HepG2 (cell line): Measurements from ENCODE around the gene ACACB. TPM values are rescaled to one million over a fixed set of nuclear protein-coding genes. Genes with fewer than 3 reads are reported as not detected.
A peak's percentile ranks its signal among the peaks of the same experiment; 100 is the strongest.

ENCODE experiments used
- ELF1 ChIP-seq: sonication (generic); formaldehyde crosslinking; IDR thresholded peaks from 2 replicates; pipeline ENCODE4 v1.4.0; 2020; ENCODE audit warnings: missing genetic modification reagents
- HNF4A ChIP-seq: sonication (generic); formaldehyde crosslinking; IDR thresholded peaks from 2 replicates; pipeline ENCODE4 v1.4.0; 2020; ENCODE audit warnings: missing genetic modification reagents
- HOXA9 ChIP-seq: sonication (generic); formaldehyde crosslinking; IDR thresholded peaks from 2 replicates; pipeline ENCODE4 v1.8.1; 2022; ENCODE audit warnings: missing genetic modification reagents, mild to moderate bottlenecking, moderate library complexity, borderline replicate concordance
- MBNL3 ChIP-seq: fragments of 250-450 bp; sonication (Bioruptor Pico); conservative IDR thresholded peaks from 2 replicates; pipeline ENCODE4 v1.8.0; 2022; ENCODE audit warnings: mild to moderate bottlenecking, inconsistent platforms
- MTF2 ChIP-seq: sonication (generic); formaldehyde crosslinking; IDR thresholded peaks from 2 replicates; pipeline ENCODE4 v1.5.0; 2020; ENCODE audit warnings: missing genetic modification reagents, borderline replicate concordance
- RAD21 ChIP-seq: fragments of 450-650 bp; formaldehyde crosslinking; IDR thresholded peaks from 2 replicates; pipeline ENCODE4 v1.5.0; 2020; ENCODE audit warnings: mild to moderate bottlenecking
- RORA ChIP-seq: sonication (generic); formaldehyde crosslinking; IDR thresholded peaks from 2 replicates; pipeline ENCODE4 v1.5.0; 2020; ENCODE audit warnings: mild to moderate bottlenecking, missing genetic modification reagents, moderate library complexity
- STAG1 ChIP-seq: sonication (generic); formaldehyde crosslinking; IDR thresholded peaks from 2 replicates; pipeline ENCODE4 v1.4.0; 2020; ENCODE audit warnings: missing genetic modification reagents
- TSC22D2 ChIP-seq: sonication (generic); formaldehyde crosslinking; IDR thresholded peaks from 2 replicates; pipeline ENCODE4 v1.5.1; 2020; ENCODE audit warnings: missing genetic modification reagents, mild to moderate bottlenecking, borderline replicate concordance
- ZBTB42 ChIP-seq: sonication (generic); formaldehyde crosslinking; IDR thresholded peaks from 2 replicates; pipeline ENCODE4 v1.5.0; 2020; ENCODE audit warnings: mild to moderate bottlenecking, missing genetic modification reagents
- ZNF263 ChIP-seq: sonication (generic); formaldehyde crosslinking; IDR thresholded peaks from 2 replicates; pipeline ENCODE4 v1.4.0; 2020; ENCODE audit warnings: missing genetic modification reagents
- ZSCAN20 ChIP-seq: sonication (generic); formaldehyde crosslinking; IDR thresholded peaks from 2 replicates; pipeline ENCODE4 v1.4.0; 2020; ENCODE audit warnings: missing genetic modification reagents, mild to moderate bottlenecking, borderline replicate concordance
- polyA plus RNA-seq, 8 experiments: library from polyadenylated mRNA; depleted of rRNA in 3 of 8; stranded (reverse) in 7 of 8; unstranded in 1 of 8; fragments of >200 nt; fragmentation: Illumina TruSeq in 4 of 8; extraction: Trizol in 4 of 8; gene quantifications; 2 replicates each; pipeline versions ENCODE4 v1.2.1 to v1.2.3, GENCODE V29; 2011 to 2016; ENCODE audit warnings: low read depth in 4 of 8, missing spikeins in 1 of 8, mixed read lengths in 1 of 8; ENCODE audit not compliant: insufficient read depth in 1 of 8
- total RNA-seq, 5 experiments: library from RNA; depleted of rRNA; stranded (reverse); fragments of >200 nt; fragmentation: Illumina TruSeq; extraction: Trizol; gene quantifications; 2 replicates each; pipeline ENCODE4 v1.2.3, GENCODE V29; 2016; ENCODE audit warnings: low read depth in 1 of 5
- TF ChIP-seq, protein P1 (sequence below): sonication (generic); formaldehyde crosslinking; IDR thresholded peaks from 2 replicates; pipeline ENCODE4 v1.4.0; 2020; ENCODE audit warnings: missing genetic modification reagents
- TF ChIP-seq, protein P2 (sequence below): sonication (generic); formaldehyde crosslinking; IDR thresholded peaks from 2 replicates; pipeline ENCODE4 v1.4.0; 2020; ENCODE audit warnings: missing genetic modification reagents

ACACB gene
- total and polyA plus RNA-seq, 2 of the 13 experiments (the other 11 are each of a cell fraction or from before 2014, with no cell fraction given) = 6.2 to 8.6 TPM

DNA sequence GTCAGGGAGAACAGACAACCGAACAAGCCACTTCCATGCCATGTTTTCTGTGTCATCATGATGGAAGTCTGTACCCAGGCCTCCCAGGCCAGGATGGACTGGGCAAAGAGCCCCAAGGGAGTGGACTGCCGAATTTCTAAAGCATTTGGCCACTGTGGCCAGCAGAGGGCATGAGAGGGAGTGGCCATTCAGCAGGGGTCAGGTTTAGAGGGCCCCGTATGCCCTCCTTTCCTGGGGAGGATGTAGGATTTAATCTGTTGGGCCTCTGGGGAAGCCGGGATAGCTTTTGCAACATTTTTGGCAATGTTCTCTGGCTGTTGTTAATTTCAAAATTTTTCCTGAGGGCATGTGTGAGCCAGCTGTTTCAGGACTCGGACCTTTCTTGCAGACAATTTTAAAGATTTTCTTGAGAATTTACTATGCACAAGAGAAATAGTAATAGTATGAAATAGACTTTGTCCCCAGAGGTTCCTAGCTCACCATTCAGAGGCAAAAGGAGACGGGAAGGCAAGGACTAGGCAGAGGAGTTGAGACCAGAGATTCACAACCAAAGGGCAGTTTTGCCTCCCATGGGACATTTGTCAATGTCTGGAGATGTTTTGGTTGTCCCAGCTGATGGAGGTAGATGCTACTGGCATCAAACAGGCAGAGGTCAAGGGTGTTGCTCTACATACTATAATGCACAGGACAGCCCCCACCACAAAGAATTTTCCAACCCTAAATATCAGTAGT is 18.0 kb downstream of the ACACB start (continued):
- TF ChIP-seq RORA (CRISPR knock-in tag) (no peak), MBNL3 (no peak), ZSCAN20 (no peak), ZBTB42 (CRISPR knock-in tag) (no peak), HOXA9 (CRISPR knock-in tag) (no peak), RAD21 (CRISPR knock-in tag) (peak; percentile 76), TSC22D2 (CRISPR knock-in tag) (no peak), HNF4A (CRISPR knock-in tag) (peak; percentile 21; the same call in 1 of the 2 replicates), ELF1 (no peak), ZNF263 (0 out of 2 replicates have a peak, but pooled peaks have one; percentile 20), STAG1 (CRISPR knock-in tag) (peak; percentile 71), MTF2 (CRISPR knock-in tag) (no peak)
- TF ChIP-seq, protein P1, sequence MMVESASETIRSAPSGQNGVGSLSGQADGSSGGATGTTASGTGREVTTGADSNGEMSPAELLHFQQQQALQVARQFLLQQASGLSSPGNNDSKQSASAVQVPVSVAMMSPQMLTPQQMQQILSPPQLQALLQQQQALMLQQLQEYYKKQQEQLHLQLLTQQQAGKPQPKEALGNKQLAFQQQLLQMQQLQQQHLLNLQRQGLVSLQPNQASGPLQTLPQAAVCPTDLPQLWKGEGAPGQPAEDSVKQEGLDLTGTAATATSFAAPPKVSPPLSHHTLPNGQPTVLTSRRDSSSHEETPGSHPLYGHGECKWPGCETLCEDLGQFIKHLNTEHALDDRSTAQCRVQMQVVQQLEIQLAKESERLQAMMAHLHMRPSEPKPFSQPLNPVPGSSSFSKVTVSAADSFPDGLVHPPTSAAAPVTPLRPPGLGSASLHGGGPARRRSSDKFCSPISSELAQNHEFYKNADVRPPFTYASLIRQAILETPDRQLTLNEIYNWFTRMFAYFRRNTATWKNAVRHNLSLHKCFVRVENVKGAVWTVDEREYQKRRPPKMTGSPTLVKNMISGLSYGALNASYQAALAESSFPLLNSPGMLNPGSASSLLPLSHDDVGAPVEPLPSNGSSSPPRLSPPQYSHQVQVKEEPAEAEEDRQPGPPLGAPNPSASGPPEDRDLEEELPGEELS (CRISPR knock-in tag) = 0 out of 2 replicates have a peak, but pooled peaks have one; percentile 31
- TF ChIP-seq, protein P2, sequence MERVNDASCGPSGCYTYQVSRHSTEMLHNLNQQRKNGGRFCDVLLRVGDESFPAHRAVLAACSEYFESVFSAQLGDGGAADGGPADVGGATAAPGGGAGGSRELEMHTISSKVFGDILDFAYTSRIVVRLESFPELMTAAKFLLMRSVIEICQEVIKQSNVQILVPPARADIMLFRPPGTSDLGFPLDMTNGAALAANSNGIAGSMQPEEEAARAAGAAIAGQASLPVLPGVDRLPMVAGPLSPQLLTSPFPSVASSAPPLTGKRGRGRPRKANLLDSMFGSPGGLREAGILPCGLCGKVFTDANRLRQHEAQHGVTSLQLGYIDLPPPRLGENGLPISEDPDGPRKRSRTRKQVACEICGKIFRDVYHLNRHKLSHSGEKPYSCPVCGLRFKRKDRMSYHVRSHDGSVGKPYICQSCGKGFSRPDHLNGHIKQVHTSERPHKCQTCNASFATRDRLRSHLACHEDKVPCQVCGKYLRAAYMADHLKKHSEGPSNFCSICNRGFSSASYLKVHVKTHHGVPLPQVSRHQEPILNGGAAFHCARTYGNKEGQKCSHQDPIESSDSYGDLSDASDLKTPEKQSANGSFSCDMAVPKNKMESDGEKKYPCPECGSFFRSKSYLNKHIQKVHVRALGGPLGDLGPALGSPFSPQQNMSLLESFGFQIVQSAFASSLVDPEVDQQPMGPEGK (CRISPR knock-in tag) = 0 out of 2 replicates have a peak, but pooled peaks have one; percentile 35
